Stimulated activated CD4-positive, alpha-beta T cell treated with anti-CD3 and anti-CD28 coated beads, Interleukin-4, amount 100 ng/mL, for 24 hours (primary cell): ENCODE measurements around the gene MAZ.

Experiments used
- DNase-seq: peaks from one replicate; pipeline ENCODE4 v3.0.0-alpha.2; 2020

The MAZ gene

DNA sequence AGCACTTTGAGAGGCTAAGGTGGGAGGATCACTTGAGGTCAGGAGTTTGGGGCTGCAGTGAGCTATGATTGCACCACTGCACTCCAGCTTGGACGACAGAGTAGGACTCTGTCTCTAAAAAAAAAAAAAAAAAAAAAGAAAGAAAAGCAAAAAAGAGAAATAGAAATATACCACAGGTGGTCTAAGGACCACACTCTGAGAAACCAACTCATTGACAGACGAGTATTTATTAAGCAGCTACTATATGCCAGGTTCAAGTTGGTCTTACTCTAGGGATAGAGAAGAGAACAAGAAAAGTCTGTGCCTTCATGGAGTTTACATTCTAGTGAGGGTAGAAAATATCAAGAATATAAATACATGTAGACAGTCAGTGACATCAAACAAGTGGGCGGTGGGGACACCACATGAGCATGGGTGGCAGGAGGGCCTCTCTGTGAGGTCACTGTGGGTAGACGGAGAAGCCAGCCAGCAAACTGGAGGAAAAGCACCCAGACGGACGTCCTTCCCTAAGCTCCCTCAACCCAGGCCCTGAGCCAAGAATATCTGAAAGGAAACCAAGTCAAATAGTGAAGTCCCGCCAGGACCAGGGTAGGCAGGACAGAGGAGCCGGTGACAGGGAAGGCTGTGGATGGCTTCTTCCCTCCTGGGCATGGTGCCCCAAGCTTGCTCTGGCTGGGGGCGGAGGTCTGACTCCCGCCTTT lies 52.0 kb downstream of the MAZ start:
- no peak for DNase-seq

DNA sequence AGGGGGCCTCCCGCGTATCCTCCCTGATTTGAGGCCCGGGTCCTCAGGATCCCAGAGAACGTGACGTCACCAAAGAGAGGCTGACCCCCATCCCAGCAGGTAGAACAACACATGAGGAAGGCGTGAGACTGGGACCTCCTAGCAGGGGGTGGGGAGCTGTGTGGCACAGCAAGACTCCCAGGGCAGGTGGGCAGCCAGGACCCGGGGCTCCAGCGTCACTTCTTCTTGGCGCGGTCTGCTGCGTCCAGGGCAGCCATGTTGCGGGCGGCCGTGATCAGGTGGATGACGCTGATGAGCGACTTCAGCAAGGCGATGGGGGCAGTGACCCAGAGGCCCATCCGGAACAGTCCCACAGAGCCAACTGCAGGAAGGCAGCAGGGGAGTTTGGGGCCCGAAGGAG lies 52.6 kb downstream of the MAZ start:
- DNase-seq = no peak

DNA sequence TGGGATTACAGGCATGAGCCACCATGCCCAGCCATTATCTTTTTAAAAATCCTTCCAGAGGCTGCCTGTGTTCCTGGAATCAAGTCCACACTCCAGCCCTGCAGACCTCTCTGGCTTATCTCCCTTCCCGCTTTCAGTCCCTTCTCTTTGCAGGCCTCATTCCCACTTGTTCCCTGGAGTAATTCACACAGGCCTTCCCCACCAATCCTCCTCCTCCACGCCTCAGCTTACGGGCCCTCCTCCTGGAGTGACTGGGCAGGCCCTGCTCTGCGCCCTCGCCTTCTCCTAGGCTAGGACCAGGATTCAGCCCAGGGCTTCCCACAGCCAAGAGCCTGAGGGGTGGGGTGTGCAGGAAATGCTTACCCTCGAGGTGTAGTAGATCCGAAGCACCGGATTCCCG lies 53.9 kb downstream of the MAZ start:
- DNase-seq = no peak
